ENCODE data around the gene SOAT1. TPM values are rescaled to one million over a fixed set of nuclear protein-coding genes. Genes with fewer than 3 reads are reported as not detected.

The SOAT1 gene
- total RNA-seq, 1 donor = 67.5 TPM

- peak; percentile 40 for DNase-seq (ENCODE audit: low read depth)
- no peak overlapping the region for H3K4me3 ChIP-seq (ENCODE audit: low read depth, low read length)
- no peak for TF ChIP-seq CTCF (IDR thresholded peaks at IDR 0.05; ENCODE audit: insufficient read depth, low read length)
Observed at GRCh38 chr1:179314928-179315327, 21.3 kb downstream of the SOAT1 start.

GRCh38 chr1:179318491-179318890 lies 24.9 kb downstream of the SOAT1 start:
- no peak for TF ChIP-seq CTCF (IDR thresholded peaks at IDR 0.05; ENCODE audit: insufficient read depth, low read length)
- no peak overlapping the region for H3K4me3 ChIP-seq (ENCODE audit: low read depth, low read length)
- no peak for DNase-seq (ENCODE audit: low read depth)

GRCh38 chr1:179321533-179322216 lies 28.1 kb downstream of the SOAT1 start:
- TF ChIP-seq CTCF (IDR thresholded peaks at IDR 0.05; ENCODE audit: insufficient read depth, low read length) = no peak
- no peak overlapping the region for H3K4me3 ChIP-seq (ENCODE audit: low read depth, low read length)
- DNase-seq (ENCODE audit: low read depth) = no peak

GRCh38 chr1:179322557-179322956 lies 29.0 kb downstream of the SOAT1 start:
- peak; percentile 53 for DNase-seq (ENCODE audit: low read depth)
- H3K4me3 ChIP-seq (ENCODE audit: low read depth, low read length) = peak overlapping the region; percentile 58

GRCh38 chr1:179323436-179323835 lies 29.8 kb downstream of the SOAT1 start:
- no peak for TF ChIP-seq CTCF (IDR thresholded peaks at IDR 0.05; ENCODE audit: insufficient read depth, low read length)
- peak overlapping the region; percentile 35 for H3K4me3 ChIP-seq (ENCODE audit: low read depth, low read length)
- DNase-seq (ENCODE audit: low read depth) = peak; percentile 27

More at GRCh38 chr1:179322557-179322956, 29.0 kb downstream of the SOAT1 start:
- no peak for TF ChIP-seq CTCF (IDR thresholded peaks at IDR 0.05; ENCODE audit: insufficient read depth, low read length)

- DNase-seq (ENCODE audit: low read depth) = no peak
- no peak overlapping the region for H3K4me3 ChIP-seq (ENCODE audit: low read depth, low read length)
- TF ChIP-seq CTCF (IDR thresholded peaks at IDR 0.05; ENCODE audit: insufficient read depth, low read length) = no peak
Observed at GRCh38 chr1:179325836-179326235, 32.2 kb downstream of the SOAT1 start.

GRCh38 chr1:179326746-179327145 lies 33.1 kb downstream of the SOAT1 start:
- DNase-seq (ENCODE audit: low read depth) = no peak
- H3K4me3 ChIP-seq (ENCODE audit: low read depth, low read length) = no peak overlapping the region
- no peak for TF ChIP-seq CTCF (IDR thresholded peaks at IDR 0.05; ENCODE audit: insufficient read depth, low read length)
